Mucosa of rectum (tissue), 2 donors: ENCODE results near the gene MORN1.

Source experiments
- H3K27ac ChIP-seq, 2 donors: one replicate each; pipeline ENCODE4 v1.7.0; 2013; ENCODE audit warnings: inconsistent platforms in 2 of 2, low read depth in 2 of 2, low read length in 2 of 2
- H3K27me3 ChIP-seq, 2 donors: one replicate each; pipeline ENCODE4 v1.7.0; 2013; ENCODE audit warnings: low read length in 2 of 2; ENCODE audit not compliant: control insufficient read depth in 2 of 2, insufficient read depth in 2 of 2
- H3K36me3 ChIP-seq, 2 donors: one replicate each; pipeline ENCODE4 v1.7.0; 2013; ENCODE audit warnings: low read length in 2 of 2; ENCODE audit not compliant: control insufficient read depth in 2 of 2, insufficient read depth in 2 of 2
- H3K4me1 ChIP-seq, 2 donors: one replicate each; pipeline ENCODE4 v1.7.0; 2013; ENCODE audit warnings: low read length in 2 of 2, mild to moderate bottlenecking in 1 of 2; ENCODE audit not compliant: control insufficient read depth in 2 of 2, insufficient read depth in 2 of 2
- H3K4me3 ChIP-seq, 2 donors: one replicate each; pipeline ENCODE4 v1.7.0; 2013; ENCODE audit warnings: low read length in 2 of 2
- H3K9ac ChIP-seq, 2 donors: one replicate each; pipeline ENCODE4 v1.7.0; 2013; ENCODE audit warnings: low read length in 2 of 2, low read depth in 1 of 2, mild to moderate bottlenecking in 1 of 2
- H3K9me3 ChIP-seq, 2 donors: one replicate each; pipeline ENCODE4 v1.7.0; 2013; ENCODE audit warnings: low read length in 2 of 2; ENCODE audit not compliant: control insufficient read depth in 2 of 2
- donor health status: healthy.
- donor health status: Normal muscosa, but diverticular disease.

MORN1 gene

GRCh38 chr1:2315674-2316450 is 75.5 kb downstream of the MORN1 start:
- Histone ChIP-seq H3K27ac (peak overlapping the region in 1 of 2 donors; percentile 48), H3K9ac (peak overlapping the region in 1 of 2 donors; percentile 27), H3K4me1 (peaks cover 15 to 25% of the 10 kb centered on the region in 2 donors)

DNA sequence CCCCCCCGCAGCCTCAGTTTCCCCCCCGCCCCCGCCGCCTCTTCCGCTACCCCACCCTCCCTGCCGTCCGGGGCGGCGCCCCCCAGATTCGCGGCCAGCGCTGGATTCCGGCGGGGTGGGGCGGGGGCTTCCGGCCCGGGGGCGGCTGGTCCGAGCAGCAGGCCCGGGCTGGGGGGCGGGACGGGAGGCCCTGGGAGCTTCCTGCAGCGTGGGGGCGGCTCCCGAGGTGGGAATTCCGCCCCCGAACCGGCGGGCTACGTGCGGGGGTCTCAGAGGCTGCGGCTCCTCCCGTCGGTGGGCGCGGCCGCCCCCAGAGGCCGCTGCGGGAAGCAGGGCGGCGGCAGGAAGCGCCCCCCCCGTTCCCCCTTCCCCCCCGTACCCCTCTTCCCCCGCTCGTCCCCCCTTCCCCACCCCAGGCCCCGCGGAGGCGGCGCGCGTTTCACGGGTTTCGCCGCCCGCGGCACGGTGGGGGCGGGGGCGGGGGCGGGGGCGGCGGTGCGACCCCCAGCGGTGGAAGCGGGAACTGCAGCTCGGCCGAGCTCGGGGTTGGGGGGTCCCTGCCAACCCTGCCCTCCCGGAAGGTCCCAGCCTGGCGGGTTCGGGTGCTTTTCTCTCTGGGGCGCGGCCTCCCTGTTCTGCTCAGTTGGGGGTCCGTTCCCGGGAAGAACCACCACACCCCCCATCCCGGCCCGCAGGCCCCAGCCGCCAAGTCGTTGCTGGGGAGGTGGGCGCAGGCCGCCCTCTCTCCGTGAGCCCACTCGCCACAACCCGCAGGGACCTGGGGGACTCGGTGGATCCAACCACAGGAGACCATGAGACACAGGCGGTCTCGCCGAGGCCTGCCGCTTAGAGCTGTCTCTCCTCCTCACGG is 76.3 kb downstream of the MORN1 start:
- Histone ChIP-seq H3K4me1 (peaks cover 15 to 25% of the 10 kb centered on the region in 2 donors), H3K36me3 (no peaks in the 10 kb centered on the region), H3K27ac (peak overlapping the region; percentile 51 to 65), H3K9me3 (no peaks in the 10 kb centered on the region), H3K27me3 (no peaks in the 10 kb centered on the region), H3K4me3 (no peak overlapping the region), H3K9ac (peak overlapping the region in 1 of 2 donors; percentile 27)

More at GRCh38 chr1:2315674-2316450, 75.5 kb downstream of the MORN1 start:
- no peaks in the 10 kb centered on the region for H3K9me3 ChIP-seq
- no peaks in the 10 kb centered on the region for H3K36me3 ChIP-seq
- H3K4me3 ChIP-seq = no peak overlapping the region
- H3K27me3 ChIP-seq = no peaks in the 10 kb centered on the region

DNA sequence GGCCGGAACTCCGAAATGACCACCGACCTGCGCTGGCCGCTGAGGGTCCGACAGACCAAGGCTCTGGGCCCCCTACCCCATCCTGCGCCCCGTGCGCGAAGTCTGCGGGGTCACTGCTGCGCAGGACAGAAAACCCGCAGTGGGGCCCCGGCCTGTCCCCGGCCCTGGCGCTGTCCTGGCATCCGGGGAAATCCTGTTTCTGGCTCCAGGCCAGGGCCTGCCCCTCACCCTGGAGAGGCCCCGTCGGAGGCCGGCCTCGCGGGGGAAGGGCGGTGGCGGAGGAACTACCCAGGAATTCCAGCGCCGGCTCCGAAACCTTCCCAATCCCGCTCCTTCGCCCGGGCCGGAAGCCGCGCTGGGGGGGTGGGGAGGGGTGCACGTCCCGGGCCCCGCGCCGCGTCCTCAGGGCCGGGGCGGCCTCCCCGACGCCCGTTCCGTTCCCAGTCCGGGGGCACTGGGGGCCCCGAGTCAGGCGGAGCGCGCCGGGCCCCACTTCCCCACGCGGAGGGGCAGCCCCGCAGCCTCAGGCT is 77.0 kb downstream of the MORN1 start:
- Histone ChIP-seq H3K27me3 (no peaks in the 10 kb centered on the region), H3K4me3 (peak overlapping the region; percentile 7 to 16), H3K27ac (peak overlapping the region; percentile 51 to 65), H3K9ac (peak overlapping the region in 1 of 2 donors; percentile 34), H3K9me3 (no peaks in the 10 kb centered on the region), H3K36me3 (no peaks in the 10 kb centered on the region), H3K4me1 (peaks cover 15 to 25% of the 10 kb centered on the region in 2 donors)

DNA sequence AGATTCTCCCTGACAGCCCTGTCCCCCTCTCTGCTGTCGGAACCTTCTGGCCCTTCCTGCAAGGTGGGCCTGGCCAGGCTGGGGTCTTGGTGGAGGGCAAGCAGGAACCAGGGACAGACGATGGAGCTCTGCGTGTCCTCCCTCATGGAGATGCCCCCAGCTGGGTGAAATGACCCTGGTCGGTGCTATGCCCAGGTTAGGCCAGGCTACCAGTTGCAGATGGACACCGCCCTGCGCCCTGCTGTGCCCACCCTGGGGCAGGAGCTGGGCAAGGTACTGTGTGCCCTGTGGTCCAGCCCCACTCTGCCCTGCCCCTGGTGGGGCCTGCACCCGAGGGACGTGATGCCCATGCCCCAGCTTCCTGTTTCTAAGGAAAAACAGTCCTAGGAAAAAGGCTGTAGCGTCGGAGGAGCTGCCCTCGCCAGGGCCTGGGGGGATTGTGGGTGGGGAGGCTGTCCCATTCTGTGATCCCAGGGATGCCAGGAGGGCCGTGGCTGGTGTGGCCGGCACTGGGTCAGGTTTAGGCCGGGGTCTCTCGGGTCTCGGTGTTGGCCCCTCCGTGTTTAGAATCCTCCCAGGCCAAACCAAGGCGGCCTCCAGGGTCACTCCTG is 77.6 kb downstream of the MORN1 start:
- H3K9ac ChIP-seq = peak overlapping the region in 1 of 2 donors; percentile 34
- peaks cover 0 to 2% of the 10 kb centered on the region in 2 donors for H3K36me3 ChIP-seq
- H3K27ac ChIP-seq = peak overlapping the region; percentile 51 to 65
- H3K9me3 ChIP-seq = no peaks in the 10 kb centered on the region
- H3K4me3 ChIP-seq = peak overlapping the region in 1 of 2 donors; percentile 7
- H3K27me3 ChIP-seq = no peaks in the 10 kb centered on the region
- peaks cover 15 to 25% of the 10 kb centered on the region in 2 donors for H3K4me1 ChIP-seq

- Histone ChIP-seq H3K4me1 (peaks cover 15 to 25% of the 10 kb centered on the region in 2 donors), H3K27ac (peak overlapping the region; percentile 29 to 65), H3K36me3 (peaks cover 7 to 10% of the 10 kb centered on the region in 2 donors), H3K4me3 (no peak overlapping the region), H3K27me3 (no peaks in the 10 kb centered on the region), H3K9me3 (no peaks in the 10 kb centered on the region), H3K9ac (no peak overlapping the region)
Measured at GRCh38 chr1:2312515-2313301, 78.6 kb downstream of the MORN1 start.

DNA sequence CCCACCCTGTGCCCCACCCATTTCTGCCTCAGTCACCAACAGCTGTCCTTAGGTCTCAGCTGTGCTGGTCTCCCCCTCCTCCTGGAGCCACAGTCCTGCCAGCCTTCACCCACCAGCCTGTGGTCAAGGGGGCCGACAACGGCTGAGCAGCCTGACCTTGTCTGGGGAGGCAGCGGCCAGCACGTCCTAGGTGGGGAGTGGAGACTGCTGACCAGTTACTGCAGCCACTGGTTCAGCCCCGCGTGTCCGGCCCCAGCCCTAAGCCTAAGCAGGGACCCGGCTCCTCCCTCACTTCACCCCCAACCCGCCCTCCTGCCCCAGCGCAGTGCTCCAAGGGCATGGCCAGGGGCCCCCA is 79.2 kb downstream of the MORN1 start:
- H3K4me1 ChIP-seq = peaks cover 15 to 25% of the 10 kb centered on the region in 2 donors
- no peak overlapping the region for H3K9ac ChIP-seq
- H3K9me3 ChIP-seq = no peaks in the 10 kb centered on the region
- no peaks in the 10 kb centered on the region for H3K27me3 ChIP-seq
- H3K4me3 ChIP-seq = no peak overlapping the region
- H3K27ac ChIP-seq = peak overlapping the region; percentile 29 to 63
- H3K36me3 ChIP-seq = peaks cover 13 to 15% of the 10 kb centered on the region in 2 donors

GRCh38 chr1:2311184-2312032 is 79.9 kb downstream of the MORN1 start:
- Histone ChIP-seq H3K9ac (no peak overlapping the region), H3K4me3 (no peak overlapping the region), H3K9me3 (no peaks in the 10 kb centered on the region), H3K27ac (peak overlapping the region; percentile 55 to 63), H3K36me3 (peaks cover 13 to 18% of the 10 kb centered on the region in 2 donors), H3K4me1 (peaks cover 15 to 25% of the 10 kb centered on the region in 2 donors), H3K27me3 (no peaks in the 10 kb centered on the region)

GRCh38 chr1:2310332-2311183 is 80.8 kb downstream of the MORN1 start:
- H3K27ac ChIP-seq = peak overlapping the region in 1 of 2 donors; percentile 63
- peaks cover 15 to 23% of the 10 kb centered on the region in 2 donors for H3K4me1 ChIP-seq
- H3K27me3 ChIP-seq = no peaks in the 10 kb centered on the region
- peaks cover 15 to 25% of the 10 kb centered on the region in 2 donors for H3K36me3 ChIP-seq
- H3K9ac ChIP-seq = no peak overlapping the region
- H3K9me3 ChIP-seq = no peaks in the 10 kb centered on the region
- no peak overlapping the region for H3K4me3 ChIP-seq
